Keratinocyte (primary cell): ENCODE data around the gene BHLHA9. TPM values are rescaled to one million over a fixed set of nuclear protein-coding genes. Genes with fewer than 3 reads are reported as not detected.

Source experiments
- DNase-seq: peaks from one replicate; pipeline ENCODE4 v3.0.0-alpha.2; 2011; ENCODE audit warnings: low read depth, missing footprints, low spot score
- FAIRE-seq: peaks from 2 replicates; lab custom pipeline; 2011; peaks lifted over from hg19 to GRCh38; lab: Jason Lieb, UNC
- H2AFZ ChIP-seq: 2 replicates; pipeline ENCODE4 v1.6.0; 2012; ENCODE audit warnings: low read length, control low read depth, inconsistent platforms; ENCODE audit not compliant: control insufficient read depth
- H3K27ac ChIP-seq: 2 replicates; pipeline ENCODE4 v1.5.1; 2011; ENCODE audit warnings: low read length; ENCODE audit not compliant: control insufficient read depth, insufficient read depth
- H3K27me3 ChIP-seq: 3 replicates; pipeline ENCODE4 v1.6.0; 2011; ENCODE audit warnings: low read length; ENCODE audit not compliant: control insufficient read depth, insufficient read depth; ENCODE audit errors: extremely low read depth
- H3K36me3 ChIP-seq, 2 experiments: 2 replicates in 1 of 2; 3 replicates in 1 of 2; pipeline ENCODE4 v1.5.1; 2011; ENCODE audit warnings: low read length in 2 of 2, mild to moderate bottlenecking in 1 of 2; ENCODE audit not compliant: control insufficient read depth in 2 of 2, insufficient read depth in 2 of 2; ENCODE audit errors: extremely low read depth in 1 of 2
- H3K4me1 ChIP-seq: 3 replicates; pipeline ENCODE4 v1.5.1; 2011; ENCODE audit warnings: low read length; ENCODE audit not compliant: control insufficient read depth, insufficient read depth; ENCODE audit errors: extremely low read depth
- H3K4me2 ChIP-seq: 3 replicates; pipeline ENCODE4 v1.6.0; 2011; ENCODE audit warnings: low read depth, low read length; ENCODE audit not compliant: control insufficient read depth, insufficient read depth; ENCODE audit errors: extremely low read depth
- H3K4me3 ChIP-seq, 3 experiments: fragments of 200-600 bp in 1 of 3; sonication (generic) in 1 of 3; 2 replicates in 2 of 3; 3 replicates in 1 of 3; pipeline ENCODE4 v1.5.1; 2011 to 2016; ENCODE audit warnings: low read length in 3 of 3, mild to moderate bottlenecking in 3 of 3, control low read depth in 2 of 3, inconsistent platforms in 1 of 3, low read depth in 1 of 3, mixed read lengths in 1 of 3, mixed run types in 1 of 3, moderate library complexity in 1 of 3; ENCODE audit not compliant: control insufficient read depth in 2 of 3, insufficient read depth in 2 of 3; ENCODE audit errors: extremely low read depth in 1 of 3
- H3K79me2 ChIP-seq: 2 replicates; pipeline ENCODE4 v1.6.0; 2012; ENCODE audit warnings: low read length; ENCODE audit not compliant: control insufficient read depth, insufficient read depth
- H3K9ac ChIP-seq: 3 replicates; pipeline ENCODE4 v1.6.0; 2011; ENCODE audit warnings: low read length; ENCODE audit not compliant: control insufficient read depth, insufficient read depth; ENCODE audit errors: extremely low read depth
- H3K9me1 ChIP-seq: 3 replicates; pipeline ENCODE4 v1.6.0; 2011; ENCODE audit warnings: low read length; ENCODE audit not compliant: control insufficient read depth, insufficient read depth; ENCODE audit errors: extremely low read depth
- H3K9me3 ChIP-seq: 2 replicates; pipeline ENCODE4 v1.5.1; 2012; ENCODE audit warnings: low read depth, low read length; ENCODE audit not compliant: control insufficient read depth
- H4K20me1 ChIP-seq: 3 replicates; pipeline ENCODE4 v1.6.0; 2011; ENCODE audit warnings: low read length; ENCODE audit not compliant: control insufficient read depth, insufficient read depth; ENCODE audit errors: extremely low read depth
- EZH2 ChIP-seq: IDR thresholded peaks from one replicate; pipeline ENCODE4 v1.6.1; 2012; ENCODE audit warnings: inconsistent platforms, mild to moderate bottlenecking, low read length, moderate library complexity
- dilution Hi-C: fragments of 300-500 bp; cut with MboI; formaldehyde crosslinking; loops from one replicate; pipeline ENCODE4 v1.7.0; 2020; ENCODE audit warnings: low sequenced_read_pairs; ENCODE audit not compliant: extremely low pct_ligation_motif_present
- polyA plus RNA-seq, 5 experiments: library from polyadenylated mRNA; depleted of rRNA in 3 of 5; stranded (reverse) in 3 of 5; stranded (forward) in 1 of 5; unstranded in 1 of 5; fragments of >200 nt; gene quantifications; 1 replicate in 1 of 5; 2 replicates in 3 of 5; 3 replicates in 1 of 5; pipeline versions ENCODE4 v1.2.1 to v1.2.3, GENCODE V29; 2011 to 2012; ENCODE audit warnings: missing spikeins in 2 of 5, low read depth in 1 of 5, low replicate concordance in 1 of 5
- TF ChIP-seq, protein P1 (sequence below), 3 experiments: IDR thresholded peaks in 1 of 3; conservative IDR thresholded peaks in 1 of 3; optimal IDR thresholded peaks in 1 of 3; 2 replicates in 2 of 3; 3 replicates in 1 of 3; pipeline versions ENCODE3 to v1.5.1; 2011; ENCODE audit warnings: low read length in 3 of 3, mild to moderate bottlenecking in 3 of 3, moderate library complexity in 2 of 3, control low read depth in 1 of 3, inconsistent platforms in 1 of 3; ENCODE audit not compliant: insufficient read depth in 2 of 3; ENCODE audit errors: extremely low read depth in 1 of 3

BHLHA9 gene
- polyA plus RNA-seq, 1 donor (not counting 4 experiments of a cell fraction or from before 2014, with no cell fraction given): not detected

DNA sequence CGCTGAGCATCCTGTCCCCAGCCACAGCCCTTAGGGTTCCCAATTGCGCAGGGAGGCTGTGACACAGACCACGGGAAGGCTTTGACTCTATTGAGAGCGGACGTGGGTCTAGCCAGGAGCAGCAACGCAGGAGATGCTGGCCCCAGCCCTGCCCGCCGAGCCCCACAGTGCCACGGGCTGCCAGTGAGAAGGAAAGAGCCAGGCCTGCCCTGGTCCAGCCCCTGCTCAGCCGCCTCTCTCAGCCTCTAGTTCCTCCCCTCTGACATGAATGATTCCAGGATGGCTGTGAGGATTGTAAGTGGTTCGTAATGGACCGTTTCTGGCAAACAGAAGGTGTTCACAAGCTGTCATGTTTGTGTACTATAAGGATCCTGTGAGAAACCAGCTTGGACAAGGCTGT lies 2.5 kb downstream of the BHLHA9 start:
- no peak overlapping the region for H3K27ac ChIP-seq
- no peaks in the 10 kb centered on the region for H3K36me3 ChIP-seq
- no peak for TF ChIP-seq EZH2
- TF ChIP-seq, protein P1, sequence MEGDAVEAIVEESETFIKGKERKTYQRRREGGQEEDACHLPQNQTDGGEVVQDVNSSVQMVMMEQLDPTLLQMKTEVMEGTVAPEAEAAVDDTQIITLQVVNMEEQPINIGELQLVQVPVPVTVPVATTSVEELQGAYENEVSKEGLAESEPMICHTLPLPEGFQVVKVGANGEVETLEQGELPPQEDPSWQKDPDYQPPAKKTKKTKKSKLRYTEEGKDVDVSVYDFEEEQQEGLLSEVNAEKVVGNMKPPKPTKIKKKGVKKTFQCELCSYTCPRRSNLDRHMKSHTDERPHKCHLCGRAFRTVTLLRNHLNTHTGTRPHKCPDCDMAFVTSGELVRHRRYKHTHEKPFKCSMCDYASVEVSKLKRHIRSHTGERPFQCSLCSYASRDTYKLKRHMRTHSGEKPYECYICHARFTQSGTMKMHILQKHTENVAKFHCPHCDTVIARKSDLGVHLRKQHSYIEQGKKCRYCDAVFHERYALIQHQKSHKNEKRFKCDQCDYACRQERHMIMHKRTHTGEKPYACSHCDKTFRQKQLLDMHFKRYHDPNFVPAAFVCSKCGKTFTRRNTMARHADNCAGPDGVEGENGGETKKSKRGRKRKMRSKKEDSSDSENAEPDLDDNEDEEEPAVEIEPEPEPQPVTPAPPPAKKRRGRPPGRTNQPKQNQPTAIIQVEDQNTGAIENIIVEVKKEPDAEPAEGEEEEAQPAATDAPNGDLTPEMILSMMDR (optimal IDR thresholded peaks at IDR 0.05 in 1 of 3, IDR thresholded peaks at IDR 0.05 in 1 of 3, conservative IDR thresholded peaks at IDR 0.05 in 1 of 3; ENCODE audit: extremely low read depth in 1 of 3, insufficient read depth in 2 of 3, low read length in 3 of 3): no peak
- H3K4me2 ChIP-seq: no peak overlapping the region
- no peak overlapping the region for H2AFZ ChIP-seq
- no peaks in the 10 kb centered on the region for H3K79me2 ChIP-seq
- H3K9me1 ChIP-seq: no peaks in the 10 kb centered on the region
- H3K4me3 ChIP-seq: no peak overlapping the region
- H3K9ac ChIP-seq: no peak overlapping the region
- H3K9me3 ChIP-seq: no peaks in the 10 kb centered on the region
- no peaks in the 10 kb centered on the region for H4K20me1 ChIP-seq
- dilution Hi-C loops: no loop called here
- FAIRE-seq (no peak), DNase-seq (no peak)
- peaks cover 39% of the 10 kb centered on the region for H3K27me3 ChIP-seq
- H3K4me1 ChIP-seq: no peaks in the 10 kb centered on the region

DNA sequence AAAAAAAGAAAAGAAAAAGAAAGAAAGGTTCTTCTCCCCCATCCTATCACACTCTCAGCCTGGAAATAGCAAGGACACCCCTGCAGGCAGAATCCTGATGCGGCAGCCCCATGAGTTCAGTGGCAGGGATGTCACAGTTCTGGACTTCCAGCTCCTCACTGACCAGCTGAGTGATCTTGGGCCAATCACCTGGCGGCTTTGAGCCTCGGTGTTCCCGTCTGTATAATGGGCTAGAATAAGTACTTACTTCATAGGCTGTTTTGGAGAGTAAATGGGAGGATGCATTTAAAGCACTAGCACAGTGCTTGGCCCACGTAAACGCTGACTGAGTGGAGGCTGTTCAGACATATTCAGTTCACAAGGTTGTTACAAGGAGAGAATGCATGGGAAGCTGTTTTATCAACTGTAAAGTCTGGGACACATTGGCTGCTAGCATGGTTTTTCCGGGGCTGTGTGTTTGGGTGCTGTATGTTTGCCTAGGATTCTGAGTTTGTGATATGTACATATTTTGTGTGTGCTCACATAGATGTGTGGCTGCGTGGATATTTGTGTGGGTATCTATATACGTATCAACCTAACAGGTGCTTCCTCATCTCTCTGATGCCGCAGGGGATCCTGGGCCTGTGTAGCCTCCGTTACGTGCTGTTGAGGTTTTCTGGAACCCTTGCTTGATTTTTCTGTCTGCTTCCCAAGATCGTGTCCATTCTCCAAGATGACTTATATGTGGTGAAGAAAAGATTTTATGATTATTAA lies 3.4 kb downstream of the BHLHA9 start:
- H3K36me3 ChIP-seq: no peaks in the 10 kb centered on the region
- no peak overlapping the region for H3K27ac ChIP-seq
- H3K4me1 ChIP-seq: no peaks in the 10 kb centered on the region
- H4K20me1 ChIP-seq: no peaks in the 10 kb centered on the region
- no peaks in the 10 kb centered on the region for H3K9me1 ChIP-seq
- H3K9me3 ChIP-seq: no peaks in the 10 kb centered on the region
- H3K27me3 ChIP-seq: peaks cover 39% of the 10 kb centered on the region
- DNase-seq (no peak), FAIRE-seq (no peak)
- no peak overlapping the region for H2AFZ ChIP-seq
- no peak overlapping the region for H3K4me2 ChIP-seq
- no peak overlapping the region for H3K4me3 ChIP-seq
- H3K79me2 ChIP-seq: no peaks in the 10 kb centered on the region
- TF ChIP-seq, protein P1 (optimal IDR thresholded peaks at IDR 0.05 in 1 of 3, IDR thresholded peaks at IDR 0.05 in 1 of 3, conservative IDR thresholded peaks at IDR 0.05 in 1 of 3; ENCODE audit: extremely low read depth in 1 of 3, insufficient read depth in 2 of 3, low read length in 3 of 3): no peak
- no peak for TF ChIP-seq EZH2
- H3K9ac ChIP-seq: no peak overlapping the region
- dilution Hi-C loops: no loop called here
